ENCODE measurements around the gene PRRC2C. TPM values are rescaled to one million over a fixed set of nuclear protein-coding genes. Genes with fewer than 3 reads are reported as not detected.
"Not testable (repeated sequence)": the region's sequence is repeated elsewhere in the genome, so short reads cannot be mapped to it uniquely, and the experiment has no call there.

Gene PRRC2C
- total RNA-seq, 1 donor from 2014 or later, result 86.4 TPM

- TF ChIP-seq POLR2A (IDR thresholded peaks at IDR 0.05), result no peak
- no peak for TF ChIP-seq POLR2AphosphoS5 (IDR thresholded peaks at IDR 0.05; ENCODE audit: insufficient read depth in 1 of 2, low read depth in 1 of 2)
- no peak for TF ChIP-seq CTCF (IDR thresholded peaks at IDR 0.05)
- DNase-seq (ENCODE audit: extremely low spot score in 2 of 2), result no peak
- intact Hi-C loops (cut with DNase I), result no loop called here
- H3K4me1 ChIP-seq, result no peaks in the 10 kb centered on the region
- H3K36me3 ChIP-seq, result peaks cover 0 to 80% of the 10 kb centered on the region in 2 donors
- H3K4me3 ChIP-seq, result no peak overlapping the region
- H3K27me3 ChIP-seq, result no peaks in the 10 kb centered on the region
- no peaks in the 10 kb centered on the region for H3K9me3 ChIP-seq
- no peak overlapping the region for H3K27ac ChIP-seq
Measured at GRCh38 chr1:171590022-171590421, 104.7 kb downstream of the PRRC2C start.

- Histone ChIP-seq H3K36me3 (peaks cover 0 to 34% of the 10 kb centered on the region in 2 donors), H3K27ac (no peak overlapping the region), H3K9me3 (no peaks in the 10 kb centered on the region), H3K27me3 (no peaks in the 10 kb centered on the region), H3K4me1 (peaks cover 8% of the 10 kb centered on the region), H3K4me3 (no peak overlapping the region)
- DNase-seq (ENCODE audit: extremely low spot score in 2 of 2), result no peak
- no peak for TF ChIP-seq POLR2AphosphoS5 (IDR thresholded peaks at IDR 0.05; ENCODE audit: insufficient read depth in 1 of 2, low read depth in 1 of 2)
- no peak for TF ChIP-seq CTCF (IDR thresholded peaks at IDR 0.05)
- no peak for TF ChIP-seq POLR2A (IDR thresholded peaks at IDR 0.05)
- intact Hi-C loops (cut with DNase I), result no loop called here
Measured at GRCh38 chr1:171595324-171595723, 110.0 kb downstream of the PRRC2C start.

GRCh38 chr1:171596119-171596518, 110.8 kb downstream of the PRRC2C start:
- TF ChIP-seq POLR2AphosphoS5 (IDR thresholded peaks at IDR 0.05; ENCODE audit: insufficient read depth in 1 of 2, low read depth in 1 of 2) (no peak), POLR2A (IDR thresholded peaks at IDR 0.05) (no peak), CTCF (IDR thresholded peaks at IDR 0.05) (no peak)
- Histone ChIP-seq H3K4me3 (no peak overlapping the region), H3K4me1 (peaks cover 8% of the 10 kb centered on the region), H3K9me3 (no peaks in the 10 kb centered on the region), H3K36me3 (peaks cover 0 to 26% of the 10 kb centered on the region in 2 donors), H3K27me3 (no peaks in the 10 kb centered on the region), H3K27ac (no peak overlapping the region)
- intact Hi-C loops (cut with DNase I), result no loop called here
- DNase-seq (ENCODE audit: extremely low spot score in 2 of 2), result no peak

- peaks cover 8% of the 10 kb centered on the region for H3K4me1 ChIP-seq
- H3K27ac ChIP-seq, result no peak overlapping the region
- no peak for DNase-seq (ENCODE audit: extremely low spot score in 2 of 2)
- H3K36me3 ChIP-seq, result peaks cover 0 to 20% of the 10 kb centered on the region in 2 donors
- no peak overlapping the region for H3K4me3 ChIP-seq
- H3K9me3 ChIP-seq, result no peaks in the 10 kb centered on the region
- TF ChIP-seq POLR2AphosphoS5 (IDR thresholded peaks at IDR 0.05; ENCODE audit: insufficient read depth in 1 of 2, low read depth in 1 of 2) (no peak), CTCF (IDR thresholded peaks at IDR 0.05) (no peak), POLR2A (IDR thresholded peaks at IDR 0.05) (no peak)
- intact Hi-C loops (cut with DNase I), result no loop called here
- H3K27me3 ChIP-seq, result no peaks in the 10 kb centered on the region
Measured at GRCh38 chr1:171596705-171597104, 111.4 kb downstream of the PRRC2C start.

GRCh38 chr1:171597203-171597602, 111.9 kb downstream of the PRRC2C start:
- Histone ChIP-seq H3K4me3 (no peak overlapping the region), H3K36me3 (peaks cover 0 to 15% of the 10 kb centered on the region in 2 donors), H3K9me3 (no peaks in the 10 kb centered on the region), H3K4me1 (peaks cover 8% of the 10 kb centered on the region), H3K27me3 (no peaks in the 10 kb centered on the region), H3K27ac (no peak overlapping the region)
- DNase-seq (ENCODE audit: extremely low spot score in 2 of 2), result no peak
- TF ChIP-seq CTCF (IDR thresholded peaks at IDR 0.05) (no peak), POLR2AphosphoS5 (IDR thresholded peaks at IDR 0.05; ENCODE audit: insufficient read depth in 1 of 2, low read depth in 1 of 2) (no peak), POLR2A (IDR thresholded peaks at IDR 0.05) (no peak)
- intact Hi-C loops (cut with DNase I), result no loop called here

GRCh38 chr1:171600310-171600709, 115.0 kb downstream of the PRRC2C start:
- H3K27ac ChIP-seq, result not testable (repeated sequence)

More at GRCh38 chr1:171600310-171600709, 115.0 kb downstream of the PRRC2C start:
- H3K4me3 ChIP-seq; intact Hi-C loops (cut with DNase I); H3K4me1 ChIP-seq; H3K36me3 ChIP-seq; H3K27me3 ChIP-seq; DNase-seq (ENCODE audit: extremely low spot score in 2 of 2); H3K9me3 ChIP-seq: not testable (repeated sequence)

Data from vagina (tissue), 2 donors.